NCI-H748 (cell line): Measurements from ENCODE around the gene CATSPER3.
"Not testable (repeated sequence)": the region's sequence is repeated elsewhere in the genome, so short reads cannot be mapped to it uniquely, and the experiment has no call there.

Experiments used
- DNase-seq: peaks from one replicate; lab custom pipeline; 2025; ENCODE audit not compliant: unreplicated experiment; lab: John Stamatoyannopoulos, UW

CATSPER3 gene

GRCh38 chr5:134969166-134969565 lies 1.5 kb downstream of the CATSPER3 start:
- DNase-seq: no peak

- DNase-seq: no peak
Observed at GRCh38 chr5:134975078-134975715, 7.5 kb downstream of the CATSPER3 start.

- DNase-seq: no peak
Observed at GRCh38 chr5:134975843-134976242, 8.1 kb downstream of the CATSPER3 start.

- no peak for DNase-seq
Observed at GRCh38 chr5:134976841-134977240, 9.1 kb downstream of the CATSPER3 start.

- DNase-seq: no peak
Observed at GRCh38 chr5:134979416-134979815, 11.7 kb downstream of the CATSPER3 start.

GRCh38 chr5:134982230-134982629 lies 14.5 kb downstream of the CATSPER3 start:
- no peak for DNase-seq

- DNase-seq: no peak
Observed at GRCh38 chr5:134989266-134989830, 21.6 kb downstream of the CATSPER3 start.

GRCh38 chr5:134990183-134990582 lies 22.5 kb downstream of the CATSPER3 start:
- DNase-seq: not testable (repeated sequence)

- no peak for DNase-seq
Observed at GRCh38 chr5:134992148-134992547, 24.4 kb downstream of the CATSPER3 start.

- no peak for DNase-seq
Observed at GRCh38 chr5:134993161-134993560, 25.5 kb downstream of the CATSPER3 start.

- no peak for DNase-seq
Observed at GRCh38 chr5:134994560-134995156, 27.0 kb downstream of the CATSPER3 start.

GRCh38 chr5:134995850-134996402 lies 28.2 kb downstream of the CATSPER3 start:
- no peak for DNase-seq

GRCh38 chr5:134997015-134997414 lies 29.3 kb downstream of the CATSPER3 start:
- DNase-seq: no peak

GRCh38 chr5:134998068-134998467 lies 30.4 kb downstream of the CATSPER3 start:
- not testable (repeated sequence) for DNase-seq

- no peak for DNase-seq
Observed at GRCh38 chr5:135004376-135004775, 36.7 kb downstream of the CATSPER3 start.

- no peak for DNase-seq
Observed at GRCh38 chr5:135005076-135005475, 37.4 kb downstream of the CATSPER3 start.

GRCh38 chr5:135007305-135007704 lies 39.6 kb downstream of the CATSPER3 start:
- no peak for DNase-seq

- no peak for DNase-seq
Observed at GRCh38 chr5:135007749-135008363, 40.1 kb downstream of the CATSPER3 start.

- no peak for DNase-seq
Observed at GRCh38 chr5:135008556-135008955, 40.8 kb downstream of the CATSPER3 start.

- peak; percentile 82 for DNase-seq
Observed at GRCh38 chr5:135008981-135009735, 41.5 kb downstream of the CATSPER3 start.
